ENCODE measurements around the gene ZNF90. TPM values are rescaled to one million over a fixed set of nuclear protein-coding genes. Genes with fewer than 3 reads are reported as not detected.

Gene ZNF90
- total and polyA plus RNA-seq, 2 of the 8 experiments (the other 6 are each of a cell fraction or from before 2014, with no cell fraction given) = 41.2 to 114 TPM

DNA sequence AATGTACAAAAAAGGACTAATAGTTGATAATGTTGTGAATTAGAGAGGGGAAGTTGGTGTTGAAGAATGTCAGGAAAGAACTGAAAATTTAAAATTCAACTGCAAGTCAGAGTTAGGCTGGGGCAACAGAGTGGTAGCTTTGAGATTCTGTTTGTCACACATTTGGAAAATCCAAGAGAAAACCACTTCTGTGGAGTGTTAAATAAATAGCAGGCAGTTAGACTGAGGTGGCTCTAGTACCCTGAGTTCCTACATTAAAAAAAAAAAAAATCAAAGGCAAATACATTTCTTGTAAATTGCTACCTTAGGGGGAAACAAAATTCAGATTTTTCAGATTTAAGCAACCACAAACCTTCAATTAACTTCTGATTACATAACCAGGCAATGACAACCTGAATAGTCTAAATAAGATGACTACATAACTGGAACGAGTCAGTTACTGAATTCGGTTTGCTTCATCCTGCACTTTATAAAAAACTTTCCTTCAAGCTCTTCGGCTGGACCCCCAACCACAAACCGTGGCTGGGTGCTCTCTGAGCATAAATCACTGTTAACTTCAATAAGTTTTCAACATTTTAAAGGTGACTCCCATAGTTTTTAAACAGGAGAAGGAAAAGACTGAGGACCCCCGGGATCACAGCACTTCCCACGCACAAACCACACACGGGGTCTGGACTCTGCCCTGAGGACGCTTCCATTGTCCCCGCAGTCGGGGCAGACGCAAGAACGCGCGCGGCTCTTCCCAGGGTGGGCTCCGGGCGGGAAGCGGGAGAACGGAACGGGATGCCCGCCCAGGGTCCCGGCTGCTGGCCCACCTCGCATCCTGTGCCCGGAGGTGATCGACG, 39.2 kb upstream of the ZNF90 start (continued):
- TF ChIP-seq, protein P1, sequence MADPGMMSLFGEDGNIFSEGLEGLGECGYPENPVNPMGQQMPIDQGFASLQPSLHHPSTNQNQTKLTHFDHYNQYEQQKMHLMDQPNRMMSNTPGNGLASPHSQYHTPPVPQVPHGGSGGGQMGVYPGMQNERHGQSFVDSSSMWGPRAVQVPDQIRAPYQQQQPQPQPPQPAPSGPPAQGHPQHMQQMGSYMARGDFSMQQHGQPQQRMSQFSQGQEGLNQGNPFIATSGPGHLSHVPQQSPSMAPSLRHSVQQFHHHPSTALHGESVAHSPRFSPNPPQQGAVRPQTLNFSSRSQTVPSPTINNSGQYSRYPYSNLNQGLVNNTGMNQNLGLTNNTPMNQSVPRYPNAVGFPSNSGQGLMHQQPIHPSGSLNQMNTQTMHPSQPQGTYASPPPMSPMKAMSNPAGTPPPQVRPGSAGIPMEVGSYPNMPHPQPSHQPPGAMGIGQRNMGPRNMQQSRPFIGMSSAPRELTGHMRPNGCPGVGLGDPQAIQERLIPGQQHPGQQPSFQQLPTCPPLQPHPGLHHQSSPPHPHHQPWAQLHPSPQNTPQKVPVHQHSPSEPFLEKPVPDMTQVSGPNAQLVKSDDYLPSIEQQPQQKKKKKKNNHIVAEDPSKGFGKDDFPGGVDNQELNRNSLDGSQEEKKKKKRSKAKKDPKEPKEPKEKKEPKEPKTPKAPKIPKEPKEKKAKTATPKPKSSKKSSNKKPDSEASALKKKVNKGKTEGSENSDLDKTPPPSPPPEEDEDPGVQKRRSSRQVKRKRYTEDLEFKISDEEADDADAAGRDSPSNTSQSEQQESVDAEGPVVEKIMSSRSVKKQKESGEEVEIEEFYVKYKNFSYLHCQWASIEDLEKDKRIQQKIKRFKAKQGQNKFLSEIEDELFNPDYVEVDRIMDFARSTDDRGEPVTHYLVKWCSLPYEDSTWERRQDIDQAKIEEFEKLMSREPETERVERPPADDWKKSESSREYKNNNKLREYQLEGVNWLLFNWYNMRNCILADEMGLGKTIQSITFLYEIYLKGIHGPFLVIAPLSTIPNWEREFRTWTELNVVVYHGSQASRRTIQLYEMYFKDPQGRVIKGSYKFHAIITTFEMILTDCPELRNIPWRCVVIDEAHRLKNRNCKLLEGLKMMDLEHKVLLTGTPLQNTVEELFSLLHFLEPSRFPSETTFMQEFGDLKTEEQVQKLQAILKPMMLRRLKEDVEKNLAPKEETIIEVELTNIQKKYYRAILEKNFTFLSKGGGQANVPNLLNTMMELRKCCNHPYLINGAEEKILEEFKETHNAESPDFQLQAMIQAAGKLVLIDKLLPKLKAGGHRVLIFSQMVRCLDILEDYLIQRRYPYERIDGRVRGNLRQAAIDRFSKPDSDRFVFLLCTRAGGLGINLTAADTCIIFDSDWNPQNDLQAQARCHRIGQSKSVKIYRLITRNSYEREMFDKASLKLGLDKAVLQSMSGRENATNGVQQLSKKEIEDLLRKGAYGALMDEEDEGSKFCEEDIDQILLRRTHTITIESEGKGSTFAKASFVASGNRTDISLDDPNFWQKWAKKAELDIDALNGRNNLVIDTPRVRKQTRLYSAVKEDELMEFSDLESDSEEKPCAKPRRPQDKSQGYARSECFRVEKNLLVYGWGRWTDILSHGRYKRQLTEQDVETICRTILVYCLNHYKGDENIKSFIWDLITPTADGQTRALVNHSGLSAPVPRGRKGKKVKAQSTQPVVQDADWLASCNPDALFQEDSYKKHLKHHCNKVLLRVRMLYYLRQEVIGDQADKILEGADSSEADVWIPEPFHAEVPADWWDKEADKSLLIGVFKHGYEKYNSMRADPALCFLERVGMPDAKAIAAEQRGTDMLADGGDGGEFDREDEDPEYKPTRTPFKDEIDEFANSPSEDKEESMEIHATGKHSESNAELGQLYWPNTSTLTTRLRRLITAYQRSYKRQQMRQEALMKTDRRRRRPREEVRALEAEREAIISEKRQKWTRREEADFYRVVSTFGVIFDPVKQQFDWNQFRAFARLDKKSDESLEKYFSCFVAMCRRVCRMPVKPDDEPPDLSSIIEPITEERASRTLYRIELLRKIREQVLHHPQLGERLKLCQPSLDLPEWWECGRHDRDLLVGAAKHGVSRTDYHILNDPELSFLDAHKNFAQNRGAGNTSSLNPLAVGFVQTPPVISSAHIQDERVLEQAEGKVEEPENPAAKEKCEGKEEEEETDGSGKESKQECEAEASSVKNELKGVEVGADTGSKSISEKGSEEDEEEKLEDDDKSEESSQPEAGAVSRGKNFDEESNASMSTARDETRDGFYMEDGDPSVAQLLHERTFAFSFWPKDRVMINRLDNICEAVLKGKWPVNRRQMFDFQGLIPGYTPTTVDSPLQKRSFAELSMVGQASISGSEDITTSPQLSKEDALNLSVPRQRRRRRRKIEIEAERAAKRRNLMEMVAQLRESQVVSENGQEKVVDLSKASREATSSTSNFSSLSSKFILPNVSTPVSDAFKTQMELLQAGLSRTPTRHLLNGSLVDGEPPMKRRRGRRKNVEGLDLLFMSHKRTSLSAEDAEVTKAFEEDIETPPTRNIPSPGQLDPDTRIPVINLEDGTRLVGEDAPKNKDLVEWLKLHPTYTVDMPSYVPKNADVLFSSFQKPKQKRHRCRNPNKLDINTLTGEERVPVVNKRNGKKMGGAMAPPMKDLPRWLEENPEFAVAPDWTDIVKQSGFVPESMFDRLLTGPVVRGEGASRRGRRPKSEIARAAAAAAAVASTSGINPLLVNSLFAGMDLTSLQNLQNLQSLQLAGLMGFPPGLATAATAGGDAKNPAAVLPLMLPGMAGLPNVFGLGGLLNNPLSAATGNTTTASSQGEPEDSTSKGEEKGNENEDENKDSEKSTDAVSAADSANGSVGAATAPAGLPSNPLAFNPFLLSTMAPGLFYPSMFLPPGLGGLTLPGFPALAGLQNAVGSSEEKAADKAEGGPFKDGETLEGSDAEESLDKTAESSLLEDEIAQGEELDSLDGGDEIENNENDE (IDR thresholded peaks at IDR 0.05; ENCODE audit: insufficient replicate concordance, low read length) = no peak
- no peak for TF ChIP-seq ZNF274 (IDR thresholded peaks at IDR 0.05; ENCODE audit: borderline replicate concordance, extremely low read depth, low read length)
- no peak for TF ChIP-seq GABPA (IDR thresholded peaks at IDR 0.05; ENCODE audit: borderline replicate concordance, insufficient read depth, low read length)
- no peak for TF ChIP-seq POU5F1 (IDR thresholded peaks at IDR 0.05; ENCODE audit: low read depth, low read length)
- TF ChIP-seq SIRT6 (IDR thresholded peaks at IDR 0.05; ENCODE audit: low read length) = no peak
- no peak for TF ChIP-seq TBP (IDR thresholded peaks at IDR 0.05; ENCODE audit: low read depth, low read length)
- no peak for TF ChIP-seq RBBP5 (IDR thresholded peaks at IDR 0.05; ENCODE audit: borderline replicate concordance, low read depth, low read length)
- TF ChIP-seq BRCA1 (IDR thresholded peaks at IDR 0.05; ENCODE audit: low read depth, low read length) = no peak
- no peak for TF ChIP-seq SP4 (IDR thresholded peaks at IDR 0.05; ENCODE audit: low read length)
- no peak for TF ChIP-seq CTBP2 (IDR thresholded peaks at IDR 0.05; ENCODE audit: borderline replicate concordance, insufficient read depth, insufficient read length, low read length)
- no peak for TF ChIP-seq POLR2AphosphoS5 (IDR thresholded peaks at IDR 0.05; ENCODE audit: low read depth, low read length)
